Thyroid gland (tissue), 4 donors: Measurements from ENCODE around the gene ARHGAP24. TPM values are rescaled to one million over a fixed set of nuclear protein-coding genes. Genes with fewer than 3 reads are reported as not detected.

ENCODE experiments used
- DNase-seq, 2 donors: peaks; one replicate each; pipeline ENCODE4 v3.0.0-alpha.2; 2019
- H3K27ac ChIP-seq, 3 donors: fragments of 200-600 bp; sonication (generic); 1 replicate in 2 of 3; 2 replicates in 1 of 3; pipeline ENCODE4 v1.5.1; 2016 to 2019; ENCODE audit warnings: mild to moderate bottlenecking in 1 of 3, moderate library complexity in 1 of 3
- H3K27me3 ChIP-seq: fragments of 200-600 bp; sonication (generic); one replicate; pipeline ENCODE4 v1.5.1; 2019
- H3K36me3 ChIP-seq, 2 donors: fragments of 200-600 bp; sonication (generic); one replicate each; pipeline ENCODE4 v1.5.1; 2016 to 2019
- H3K4me1 ChIP-seq, 2 donors: fragments of 200-600 bp; sonication (generic); one replicate each; pipeline ENCODE4 v1.5.1; 2017 to 2019
- H3K4me3 ChIP-seq, 3 donors: fragments of 200-600 bp; sonication (generic); replicated peaks in 1 of 3; 1 replicate in 2 of 3; 2 replicates in 1 of 3; pipeline ENCODE4 v1.5.1; 2016; ENCODE audit warnings: mild to moderate bottlenecking in 1 of 3
- H3K9me3 ChIP-seq: fragments of 200-600 bp; sonication (generic); one replicate; pipeline ENCODE4 v1.5.1; 2017
- POLR2A ChIP-seq, 2 donors: fragments of 450-650 bp; IDR thresholded peaks; one replicate each; pipeline ENCODE4 v1.6.1; 2017; ENCODE audit warnings: antibody characterized with exemption in 2 of 2, mild to moderate bottlenecking in 2 of 2, moderate library complexity in 1 of 2
- WGBS, 2 donors: methylation state at CpG; one replicate each; pipeline ENCODE4 v1.1.5; 2017; 5-methylcytosine and 5-hydroxymethylcytosine counted together
- intact Hi-C: fragments of 100-400 bp; cut with DNase I; formaldehyde crosslinking; loops from one replicate; pipeline ENCODE4 v1.15.1; 2023
- total RNA-seq, 4 donors: library from RNA; depleted of rRNA; stranded (reverse); fragments of >200 nt; gene quantifications; one replicate each; pipeline ENCODE4 v1.2.3, GENCODE V29; 2016
- TF ChIP-seq, protein P1 (sequence below), 6 experiments: fragments of 200-600 bp in 3 of 6; fragments of 450-650 bp in 3 of 6; sonication (generic) in 3 of 6; IDR thresholded peaks; one replicate each; pipeline ENCODE4 v1.5.1; 2016 to 2019; ENCODE audit warnings: antibody characterized with exemption in 6 of 6, mild to moderate bottlenecking in 2 of 6, inconsistent platforms in 1 of 6, moderate library complexity in 1 of 6

ARHGAP24 gene
- total RNA-seq, 4 donors from 2014 or later, result 20.8 to 70.3 (median 52.4) TPM

DNA sequence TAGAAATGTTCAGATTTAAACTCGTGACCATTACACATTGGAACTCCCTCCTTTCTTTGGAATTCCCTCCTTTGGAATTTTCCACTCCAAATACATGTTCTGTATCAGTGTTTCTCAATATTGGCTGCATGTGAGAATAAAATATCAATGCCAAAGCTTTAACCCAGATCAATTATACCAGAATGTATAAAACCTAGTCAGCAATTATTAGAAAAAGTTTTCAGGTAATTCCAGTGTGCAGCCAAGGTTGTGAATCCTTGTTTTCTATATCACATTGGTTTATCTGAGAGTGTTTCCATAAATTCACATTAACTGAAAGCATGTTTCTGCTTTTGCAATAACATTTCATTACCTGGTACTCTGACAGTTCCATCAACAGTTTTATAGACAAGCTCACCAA lies 490.6 kb downstream of the ARHGAP24 start:
- Histone ChIP-seq H3K4me3 (no peak overlapping the region), H3K36me3 (no peaks in the 10 kb centered on the region), H3K27ac (no peak overlapping the region), H3K27me3 (no peaks in the 10 kb centered on the region), H3K4me1 (peaks cover 6 to 13% of the 10 kb centered on the region in 2 donors), H3K9me3 (no peaks in the 10 kb centered on the region)
- TF ChIP-seq POLR2A (IDR thresholded peaks at IDR 0.05), result no peak
- TF ChIP-seq, protein P1, sequence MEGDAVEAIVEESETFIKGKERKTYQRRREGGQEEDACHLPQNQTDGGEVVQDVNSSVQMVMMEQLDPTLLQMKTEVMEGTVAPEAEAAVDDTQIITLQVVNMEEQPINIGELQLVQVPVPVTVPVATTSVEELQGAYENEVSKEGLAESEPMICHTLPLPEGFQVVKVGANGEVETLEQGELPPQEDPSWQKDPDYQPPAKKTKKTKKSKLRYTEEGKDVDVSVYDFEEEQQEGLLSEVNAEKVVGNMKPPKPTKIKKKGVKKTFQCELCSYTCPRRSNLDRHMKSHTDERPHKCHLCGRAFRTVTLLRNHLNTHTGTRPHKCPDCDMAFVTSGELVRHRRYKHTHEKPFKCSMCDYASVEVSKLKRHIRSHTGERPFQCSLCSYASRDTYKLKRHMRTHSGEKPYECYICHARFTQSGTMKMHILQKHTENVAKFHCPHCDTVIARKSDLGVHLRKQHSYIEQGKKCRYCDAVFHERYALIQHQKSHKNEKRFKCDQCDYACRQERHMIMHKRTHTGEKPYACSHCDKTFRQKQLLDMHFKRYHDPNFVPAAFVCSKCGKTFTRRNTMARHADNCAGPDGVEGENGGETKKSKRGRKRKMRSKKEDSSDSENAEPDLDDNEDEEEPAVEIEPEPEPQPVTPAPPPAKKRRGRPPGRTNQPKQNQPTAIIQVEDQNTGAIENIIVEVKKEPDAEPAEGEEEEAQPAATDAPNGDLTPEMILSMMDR (IDR thresholded peaks at IDR 0.05), result no peak
- intact Hi-C loops, result no loop called here
- no peak for DNase-seq
- 81 to 87% methylated on average over 1 of the region's 1 CpG for WGBS, 2 donors

DNA sequence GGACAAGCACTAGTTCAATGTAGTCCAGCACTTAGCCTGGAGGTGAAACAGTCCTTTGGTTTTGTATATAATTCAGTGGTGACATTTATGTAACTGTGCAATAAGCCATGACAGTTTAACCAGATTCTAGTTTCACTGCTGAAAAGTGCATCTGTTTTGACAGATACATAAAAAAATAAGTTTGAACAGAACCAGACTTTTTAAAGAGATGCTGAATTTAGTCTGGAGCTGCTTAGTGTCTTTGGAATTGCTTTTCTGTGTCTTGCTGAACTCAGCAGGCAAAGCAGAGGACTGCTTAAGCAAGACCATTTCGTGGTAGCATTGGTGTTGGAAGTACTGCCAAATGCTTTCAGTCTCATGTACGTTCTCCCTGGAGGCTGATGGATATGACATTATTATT lies 491.4 kb downstream of the ARHGAP24 start:
- no peak for TF ChIP-seq POLR2A (IDR thresholded peaks at IDR 0.05)
- TF ChIP-seq, protein P1 (IDR thresholded peaks at IDR 0.05), result no peak

DNA sequence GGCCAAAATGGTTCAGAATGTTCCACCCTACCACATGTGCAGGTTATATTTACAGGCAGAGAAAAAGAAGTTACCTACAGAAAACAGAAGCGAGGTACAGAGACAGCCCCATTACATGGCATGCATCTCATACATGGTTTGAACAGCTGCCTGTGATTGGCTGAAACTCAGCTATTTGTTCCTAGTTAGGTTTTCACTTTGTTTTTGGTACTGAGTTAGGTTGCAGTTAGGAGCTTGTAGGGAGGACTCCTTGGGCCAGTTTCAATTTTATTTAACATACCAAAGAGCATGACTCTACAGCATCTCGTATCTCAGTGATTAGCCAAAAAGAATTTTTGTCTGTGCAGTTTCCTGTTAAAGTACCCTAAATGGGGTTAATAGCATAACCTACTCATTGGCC lies 492.9 kb downstream of the ARHGAP24 start:
- no peaks in the 10 kb centered on the region for H3K27me3 ChIP-seq
- TF ChIP-seq POLR2A (IDR thresholded peaks at IDR 0.05), result no peak
- TF ChIP-seq, protein P1 (IDR thresholded peaks at IDR 0.05), result no peak
- intact Hi-C loops, result no loop called here
- H3K4me1 ChIP-seq, result peaks cover 6 to 13% of the 10 kb centered on the region in 2 donors
- no peak overlapping the region for H3K4me3 ChIP-seq
- peak overlapping the region in 2 of 3 donors; percentile 31 to 35 for H3K27ac ChIP-seq
- H3K9me3 ChIP-seq, result no peaks in the 10 kb centered on the region
- DNase-seq, result no peak
- H3K36me3 ChIP-seq, result no peaks in the 10 kb centered on the region
- 67 to 88% methylated on average over 2 of the region's 2 CpGs for WGBS, 2 donors

More for the DNA sequence above, 491.4 kb downstream of the ARHGAP24 start:
- Histone ChIP-seq H3K27ac (peak overlapping the region in 1 of 3 donors; percentile 20), H3K27me3 (no peaks in the 10 kb centered on the region), H3K4me3 (no peak overlapping the region), H3K4me1 (peaks cover 6 to 13% of the 10 kb centered on the region in 2 donors), H3K9me3 (no peaks in the 10 kb centered on the region), H3K36me3 (no peaks in the 10 kb centered on the region)
- intact Hi-C loops, result no loop called here
- DNase-seq, result no peak
- 24% methylated on average over 2 of the region's 2 CpGs for WGBS, 2 donors

DNA sequence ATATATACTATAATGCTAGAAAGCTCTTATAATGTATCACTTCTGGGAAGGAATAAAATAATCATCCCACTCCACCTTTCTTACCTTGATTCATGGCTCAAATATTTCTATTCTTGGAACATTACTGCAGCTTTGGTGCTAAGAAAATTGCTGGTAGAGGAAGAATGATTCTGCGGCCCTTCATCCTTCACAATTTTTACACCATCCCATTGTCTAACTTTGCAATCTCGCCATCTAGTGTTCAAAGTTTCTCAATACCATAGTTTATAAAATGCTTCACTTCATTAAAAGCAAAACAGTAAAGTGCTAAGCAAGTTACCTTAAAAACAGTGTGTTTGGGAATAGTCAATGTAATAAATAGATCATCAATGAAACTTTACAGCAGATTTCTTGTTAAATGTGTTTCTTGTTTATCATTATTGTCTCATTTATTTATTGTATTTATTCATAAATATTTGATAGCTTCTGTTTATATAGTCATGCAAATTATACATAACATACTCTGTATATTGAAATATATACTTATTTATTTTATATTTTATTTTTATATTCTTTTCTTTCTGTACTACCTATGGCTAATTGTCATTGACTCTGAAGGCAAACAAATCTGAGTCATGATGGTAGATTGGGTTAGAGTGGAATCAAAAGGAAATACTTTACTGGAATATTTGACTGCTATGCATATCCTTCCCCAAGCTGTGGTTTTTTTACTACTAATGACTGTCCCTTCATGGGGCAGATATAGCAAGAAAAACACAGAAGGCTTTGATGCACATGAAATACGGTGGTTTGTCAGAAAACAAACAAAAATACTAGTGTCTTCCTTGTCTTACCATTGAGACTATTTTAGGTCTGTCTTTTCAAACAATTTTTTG lies 494.2 kb downstream of the ARHGAP24 start:
- WGBS, 2 donors, result 30 to 34% methylated on average over 3 of the region's 3 CpGs
- H3K4me1 ChIP-seq, result peaks cover 6 to 13% of the 10 kb centered on the region in 2 donors
- no peaks in the 10 kb centered on the region for H3K27me3 ChIP-seq
- H3K9me3 ChIP-seq, result no peaks in the 10 kb centered on the region
- H3K27ac ChIP-seq, result peak overlapping the region in 2 of 3 donors; percentile 31 to 35
- intact Hi-C loops, result no loop called here
- DNase-seq, result peak in 1 of 2 donors; percentile 14
- H3K4me3 ChIP-seq, result no peak overlapping the region
- no peaks in the 10 kb centered on the region for H3K36me3 ChIP-seq
- TF ChIP-seq, protein P1 (IDR thresholded peaks at IDR 0.05), result peak; percentile 13 to 88 (median 58)
- TF ChIP-seq POLR2A (IDR thresholded peaks at IDR 0.05), result no peak

DNA sequence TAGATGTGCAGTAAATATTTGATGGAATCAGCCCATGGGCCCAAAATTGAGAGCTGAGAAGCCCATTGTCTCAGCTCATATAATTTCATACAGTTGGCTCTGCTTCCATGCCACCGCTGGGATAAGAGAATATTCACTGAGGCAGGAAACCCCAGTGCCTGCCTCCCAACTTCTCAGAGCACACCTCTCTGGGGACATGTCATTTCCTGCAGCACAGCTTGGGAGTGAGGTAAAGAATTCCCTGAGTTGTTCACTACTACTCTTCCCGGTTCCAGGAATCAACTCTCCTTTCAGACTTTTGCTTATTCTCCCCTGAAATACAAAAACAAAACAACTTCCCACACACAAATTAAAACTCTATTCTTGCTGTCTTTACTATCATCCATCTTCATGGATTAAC lies 495.6 kb downstream of the ARHGAP24 start:
- 42 to 82% methylated on average over 2 of the region's 2 CpGs for WGBS, 2 donors
- H3K9me3 ChIP-seq, result no peaks in the 10 kb centered on the region
- H3K36me3 ChIP-seq, result no peaks in the 10 kb centered on the region
- intact Hi-C loops, result loop anchor here (10.0 kb wide), 1 partner anchor 176 kb away; no protein-coding TSS in a partner anchor
- no peak for TF ChIP-seq POLR2A (IDR thresholded peaks at IDR 0.05)
- TF ChIP-seq, protein P1 (IDR thresholded peaks at IDR 0.05), result no peak
- H3K4me1 ChIP-seq, result peaks cover 6 to 13% of the 10 kb centered on the region in 2 donors
- no peaks in the 10 kb centered on the region for H3K27me3 ChIP-seq
- no peak for DNase-seq
- H3K4me3 ChIP-seq, result no peak overlapping the region
- H3K27ac ChIP-seq, result peak overlapping the region in 1 of 3 donors; percentile 19
